OCI-LY3 (cell line): ENCODE measurements around the gene PTPRM.

Source experiments
- H2AFZ ChIP-seq: fragments of 200-600, 300-600 bp; shearing (Covaris generic); 2 replicates; pipeline ENCODE4 v1.6.0; 2014; ENCODE audit warnings: antibody characterized with exemption, low read depth, low read length
- H3K27ac ChIP-seq: fragments of 200-600, 300-600 bp; sonication (generic); 2 replicates; pipeline ENCODE4 v1.5.1; 2014; ENCODE audit warnings: mild to moderate bottlenecking, low read length, moderate library complexity, mixed read lengths
- H3K27me3 ChIP-seq: fragments of 200-600, 300-600 bp; sonication (generic); 2 replicates; pipeline ENCODE4 v1.6.1; 2014; ENCODE audit warnings: low read depth, low read length, mixed read lengths
- H3K36me3 ChIP-seq: fragments of 200-600, 300-600 bp; sonication (generic); replicated peaks from 2 replicates; pipeline ENCODE3; 2014; ENCODE audit warnings: low read depth, low read length, mixed read lengths
- H3K4me1 ChIP-seq: fragments of 300-600, 200-600 bp; sonication (generic); 2 replicates; pipeline ENCODE4 v1.6.1; 2014; ENCODE audit warnings: low read length, mixed read lengths
- H3K4me2 ChIP-seq: fragments of 200-600, 300-600 bp; sonication (generic); 2 replicates; pipeline ENCODE4 v1.6.1; 2014; ENCODE audit warnings: low read length, mixed read lengths
- H3K4me3 ChIP-seq: fragments of 300-600, 200-600 bp; sonication (generic); 2 replicates; pipeline ENCODE4 v1.5.1; 2014; ENCODE audit warnings: antibody characterized with exemption, mild to moderate bottlenecking, low read length, moderate library complexity
- H3K79me2 ChIP-seq: fragments of 300-600, 200-600 bp; shearing (Covaris generic); 2 replicates; pipeline ENCODE4 v1.6.1; 2014; ENCODE audit warnings: mild to moderate bottlenecking, low read length, mixed read lengths
- H3K9ac ChIP-seq: fragments of 300-600, 200-600 bp; shearing (Covaris generic); 2 replicates; pipeline ENCODE4 v1.6.0; 2014; ENCODE audit warnings: mild to moderate bottlenecking, low read length, moderate library complexity
- H3K9me3 ChIP-seq: fragments of 200-600, 300-600 bp; shearing (Covaris generic); 2 replicates; pipeline ENCODE4 v1.6.1; 2014; ENCODE audit warnings: low read length, mixed read lengths; ENCODE audit not compliant: insufficient read depth
- H4K20me1 ChIP-seq: fragments of 200-600, 300-600 bp; sonication (generic); 2 replicates; pipeline ENCODE4 v1.6.1; 2016; ENCODE audit warnings: low read length, mixed read lengths; ENCODE audit not compliant: insufficient read depth
- EZH2phosphoT487 ChIP-seq: fragments of 200-600 bp; shearing (Covaris generic); IDR thresholded peaks from 2 replicates; pipeline ENCODE4 v1.6.1; 2018; ENCODE audit warnings: antibody characterized with exemption, mixed run types, low read depth
- TF ChIP-seq, protein P1 (sequence below): fragments of 200-600, 300-600 bp; sonication (generic); IDR thresholded peaks from 2 replicates; pipeline ENCODE4 v1.5.1; 2014; ENCODE audit warnings: antibody characterized with exemption, low read length, low read depth

Gene PTPRM

DNA sequence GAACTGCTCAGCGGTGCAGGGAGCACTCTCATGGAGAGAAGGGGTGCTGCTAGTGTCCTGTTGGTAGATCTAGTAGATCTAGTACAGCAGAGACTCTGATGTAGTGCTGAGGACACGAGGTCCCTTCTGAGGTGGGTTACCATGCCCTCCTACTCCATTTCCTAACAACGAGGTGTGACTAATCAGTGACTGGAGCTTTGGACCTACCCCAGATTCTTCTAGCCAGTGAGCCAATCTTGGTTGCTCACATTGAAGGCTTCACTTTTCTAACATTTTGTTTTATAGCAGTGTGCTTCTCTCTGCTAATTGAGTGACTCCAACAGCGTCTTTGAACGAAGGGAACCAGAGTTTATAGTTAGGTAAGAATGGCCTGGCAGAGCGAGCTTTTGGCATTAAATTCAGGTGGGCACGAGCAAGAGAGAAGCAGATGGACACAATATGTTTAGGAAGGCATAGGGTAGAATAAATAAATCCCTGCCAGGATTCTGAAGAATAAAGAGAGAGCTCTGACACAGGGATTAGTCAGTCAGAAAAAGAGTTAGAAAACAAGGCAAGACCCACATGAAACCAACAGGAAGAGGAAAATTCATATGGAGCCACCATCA is 736.1 kb downstream of the PTPRM start:
- Histone ChIP-seq H2AFZ (no peak overlapping the region), H3K79me2 (no peaks in the 10 kb centered on the region)

DNA sequence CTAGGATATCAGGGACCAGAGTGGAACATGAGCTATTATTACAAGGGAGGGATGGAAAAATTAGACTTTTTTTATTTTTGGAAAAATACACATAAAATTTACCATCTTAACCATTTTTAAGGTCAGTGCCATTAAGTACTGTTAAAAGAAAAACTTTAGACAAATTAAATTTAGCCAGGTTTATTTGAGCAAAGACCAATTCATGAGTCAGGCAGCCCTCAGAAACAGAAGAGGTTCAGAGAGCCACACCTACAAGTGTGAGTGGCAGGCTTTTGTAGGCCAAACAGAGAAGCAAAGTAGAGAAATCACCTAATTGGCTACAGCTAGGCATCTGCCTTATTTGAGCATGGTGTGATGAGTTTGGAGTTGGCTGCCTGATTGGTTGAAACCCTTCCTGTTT is 740.8 kb downstream of the PTPRM start:
- Histone ChIP-seq H3K4me3 (no peak overlapping the region), H3K27ac (no peak overlapping the region), H3K36me3 (no peaks in the 10 kb centered on the region), H3K9ac (no peak overlapping the region), H3K79me2 (no peaks in the 10 kb centered on the region), H3K4me2 (no peak overlapping the region), H4K20me1 (no peaks in the 10 kb centered on the region), H3K9me3 (no peaks in the 10 kb centered on the region), H3K27me3 (no peaks in the 10 kb centered on the region), H2AFZ (no peak overlapping the region), H3K4me1 (no peaks in the 10 kb centered on the region)
- TF ChIP-seq, protein P1, sequence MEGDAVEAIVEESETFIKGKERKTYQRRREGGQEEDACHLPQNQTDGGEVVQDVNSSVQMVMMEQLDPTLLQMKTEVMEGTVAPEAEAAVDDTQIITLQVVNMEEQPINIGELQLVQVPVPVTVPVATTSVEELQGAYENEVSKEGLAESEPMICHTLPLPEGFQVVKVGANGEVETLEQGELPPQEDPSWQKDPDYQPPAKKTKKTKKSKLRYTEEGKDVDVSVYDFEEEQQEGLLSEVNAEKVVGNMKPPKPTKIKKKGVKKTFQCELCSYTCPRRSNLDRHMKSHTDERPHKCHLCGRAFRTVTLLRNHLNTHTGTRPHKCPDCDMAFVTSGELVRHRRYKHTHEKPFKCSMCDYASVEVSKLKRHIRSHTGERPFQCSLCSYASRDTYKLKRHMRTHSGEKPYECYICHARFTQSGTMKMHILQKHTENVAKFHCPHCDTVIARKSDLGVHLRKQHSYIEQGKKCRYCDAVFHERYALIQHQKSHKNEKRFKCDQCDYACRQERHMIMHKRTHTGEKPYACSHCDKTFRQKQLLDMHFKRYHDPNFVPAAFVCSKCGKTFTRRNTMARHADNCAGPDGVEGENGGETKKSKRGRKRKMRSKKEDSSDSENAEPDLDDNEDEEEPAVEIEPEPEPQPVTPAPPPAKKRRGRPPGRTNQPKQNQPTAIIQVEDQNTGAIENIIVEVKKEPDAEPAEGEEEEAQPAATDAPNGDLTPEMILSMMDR, result no peak
- TF ChIP-seq EZH2phosphoT487, result no peak

More for the DNA sequence above, 736.1 kb downstream of the PTPRM start:
- Histone ChIP-seq H3K9ac (no peak overlapping the region), H3K27me3 (peaks cover 8% of the 10 kb centered on the region), H3K4me1 (no peaks in the 10 kb centered on the region), H4K20me1 (no peaks in the 10 kb centered on the region), H3K4me3 (no peak overlapping the region), H3K4me2 (no peak overlapping the region), H3K9me3 (no peaks in the 10 kb centered on the region), H3K27ac (no peak overlapping the region), H3K36me3 (no peaks in the 10 kb centered on the region)
- TF ChIP-seq, protein P1, result no peak
- no peak for TF ChIP-seq EZH2phosphoT487

DNA sequence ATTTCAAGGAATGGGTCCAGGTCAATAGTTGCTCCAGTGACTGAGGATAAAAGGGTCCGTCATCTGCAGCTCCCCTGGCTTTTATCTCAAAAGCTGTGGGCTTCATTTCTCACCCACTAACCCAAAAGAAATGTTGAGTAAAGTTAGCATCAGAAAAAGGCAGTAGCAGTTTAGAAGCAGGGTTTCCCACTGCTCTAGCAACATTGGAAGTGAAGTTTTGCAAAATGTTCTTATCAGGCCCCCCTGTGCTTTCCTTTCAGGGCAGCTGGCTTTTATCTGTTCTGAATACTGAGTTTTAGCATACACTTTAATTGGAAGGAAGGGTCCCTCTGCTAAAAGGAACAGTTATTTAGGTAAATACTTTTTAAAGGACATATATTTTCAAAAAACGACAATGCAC is 745.9 kb downstream of the PTPRM start:
- H3K36me3 ChIP-seq, result no peaks in the 10 kb centered on the region
- no peak overlapping the region for H2AFZ ChIP-seq
- no peak overlapping the region for H3K4me2 ChIP-seq
- no peak overlapping the region for H3K9ac ChIP-seq
- TF ChIP-seq EZH2phosphoT487, result no peak
- TF ChIP-seq, protein P1, result no peak
- no peak overlapping the region for H3K4me3 ChIP-seq
- no peak overlapping the region for H3K27ac ChIP-seq
- H3K4me1 ChIP-seq, result no peaks in the 10 kb centered on the region
- no peaks in the 10 kb centered on the region for H3K79me2 ChIP-seq
- 0 out of 2 replicates have a peak, but pooled peaks cover 4% of the 10 kb centered on the region for H3K27me3 ChIP-seq
- H4K20me1 ChIP-seq, result no peaks in the 10 kb centered on the region
- no peaks in the 10 kb centered on the region for H3K9me3 ChIP-seq

DNA sequence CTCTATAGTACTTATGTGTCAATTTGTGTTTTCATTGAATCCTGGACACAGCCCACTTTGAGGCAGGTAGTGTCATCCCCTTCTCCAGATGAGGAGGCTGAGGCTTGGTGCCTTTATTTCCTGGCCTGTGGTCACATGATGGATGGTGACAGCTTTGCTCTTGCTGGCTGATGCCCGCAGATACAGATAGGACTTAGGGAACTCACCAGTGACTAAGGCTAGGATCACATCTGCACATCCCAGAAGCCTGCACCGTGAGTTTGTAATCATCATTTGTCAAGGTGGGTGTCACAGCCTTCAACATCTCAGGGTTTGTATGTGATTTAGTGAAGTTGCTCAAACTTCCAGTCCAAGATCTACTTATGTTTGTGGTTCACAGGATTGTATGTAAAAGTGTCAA is 747.0 kb downstream of the PTPRM start:
- H3K9ac ChIP-seq, result no peak overlapping the region
- TF ChIP-seq, protein P1, result no peak
- TF ChIP-seq EZH2phosphoT487, result no peak

More for the DNA sequence above, 747.0 kb downstream of the PTPRM start:
- Histone ChIP-seq H3K4me1 (no peaks in the 10 kb centered on the region), H3K27me3 (0 out of 2 replicates have a peak, but pooled peaks cover 4% of the 10 kb centered on the region), H4K20me1 (no peaks in the 10 kb centered on the region), H3K27ac (no peak overlapping the region), H3K9me3 (no peaks in the 10 kb centered on the region), H3K4me2 (no peak overlapping the region), H3K79me2 (no peaks in the 10 kb centered on the region), H2AFZ (no peak overlapping the region), H3K4me3 (no peak overlapping the region), H3K36me3 (no peaks in the 10 kb centered on the region)
